ENCODE measurements around the gene IGSF22. TPM values are rescaled to one million over a fixed set of nuclear protein-coding genes. Genes with fewer than 3 reads are reported as not detected.

Gene IGSF22
- total and polyA plus RNA-seq, 2 of the 13 experiments (the other 11 are each of a cell fraction or from before 2014, with no cell fraction given), result not detected

- no peak overlapping the region for H3K9ac ChIP-seq (ENCODE audit: insufficient read depth, low read depth, low read length)
- POLR2A ChIA-PET, result no interaction called here
- no peaks in the 10 kb centered on the region for H4K20me1 ChIP-seq (ENCODE audit: insufficient read depth, low read length)
- no peak overlapping the region for H3K4me3 ChIP-seq (replicated peaks in 1 of 3; ENCODE audit: insufficient read depth in 1 of 3, low read depth in 2 of 3, low read length in 3 of 3)
- no peaks in the 10 kb centered on the region for H3K79me2 ChIP-seq (ENCODE audit: insufficient read depth, low read length)
- no TSS peak for BruUV-seq (replicated peaks)
- no peak for TF ChIP-seq TEAD3 (CRISPR knock-in tag; optimal IDR thresholded peaks at IDR 0.05; ENCODE audit: borderline replicate concordance)
- no peak overlapping the region for H3K4me2 ChIP-seq (ENCODE audit: low read depth, low read length)
- no peaks in the 10 kb centered on the region for H3K36me3 ChIP-seq (replicated peaks in 1 of 2; ENCODE audit: control insufficient read depth in 1 of 2, insufficient read depth in 2 of 2, low read length in 2 of 2)
- DNase-seq (ENCODE audit: low spot score), result no peak
- no peak overlapping the region for H2AFZ ChIP-seq (ENCODE audit: low read length)
- CTCF ChIA-PET (ENCODE audit: low intra/inter-chr PET ratio, low total read pairs), result no interaction called here
- ATAC-seq, result no peak
- H3K9me3 ChIP-seq (ENCODE audit: low read length), result no peaks in the 10 kb centered on the region
- WGBS (ENCODE audit: low lambda C conversion rate), result 48% methylated on average over 3 of the region's 3 CpGs
- intact Hi-C loops (cut with micrococcal nuclease; ENCODE audit: unreplicated experiment), result no loop called here
- peaks cover 16% of the 10 kb centered on the region for H3K4me1 ChIP-seq (ENCODE audit: insufficient read depth, low read length)
- in situ Hi-C loops (cut with HindIII; ENCODE audit: extremely low pct_ligation_motif_present, low pct_unique_long_range_greater_than_20kb), result no loop called here
- no peak for FAIRE-seq
- H3K27ac ChIP-seq (ENCODE audit: extremely low read length, insufficient read depth, low read length), result no peak overlapping the region
- no peaks in the 10 kb centered on the region; a peak in 1 of 5 replicates for H3K27me3 ChIP-seq (ENCODE audit: control insufficient read depth in 1 of 2, insufficient read depth in 2 of 2, low read length in 2 of 2)
These were observed 48.4 kb downstream of the IGSF22 start for GRCh38 chr11:18677560-18677959.

- no peaks in the 10 kb centered on the region for H3K9me3 ChIP-seq (ENCODE audit: low read length)
- H2AFZ ChIP-seq (ENCODE audit: low read length), result no peak overlapping the region
- ChIA-PET CTCF (ENCODE audit: low intra/inter-chr PET ratio, low total read pairs) (no interaction called here), POLR2A (no interaction called here)
- TF ChIP-seq PAWR (CRISPR knock-in tag; IDR thresholded peaks at IDR 0.05; ENCODE audit: borderline replicate concordance) (no peak), ATF4 (CRISPR knock-in tag; IDR thresholded peaks at IDR 0.05) (no peak), LCORL (IDR thresholded peaks at IDR 0.05) (no peak), LCORL (CRISPR knock-in tag; IDR thresholded peaks at IDR 0.05) (no peak), CERS6 (CRISPR knock-in tag; IDR thresholded peaks at IDR 0.05) (no peak), ZSCAN21 (CRISPR knock-in tag; IDR thresholded peaks at IDR 0.05; ENCODE audit: borderline replicate concordance) (no peak), ZNF276 (CRISPR knock-in tag; IDR thresholded peaks at IDR 0.05; ENCODE audit: low read depth) (no peak), ZNF883 (CRISPR knock-in tag; IDR thresholded peaks at IDR 0.05; ENCODE audit: not compliant biosample characterization) (no peak), ATF2 (CRISPR knock-in tag; IDR thresholded peaks at IDR 0.05) (no peak), ZNF776 (CRISPR knock-in tag; IDR thresholded peaks at IDR 0.05) (no peak), HOXD1 (CRISPR knock-in tag; IDR thresholded peaks at IDR 0.05) (no peak), HNRNPK (IDR thresholded peaks at IDR 0.05; ENCODE audit: low read depth, low read length, poor library complexity, severe bottlenecking) (no peak)
- no peak for FAIRE-seq
- H3K27ac ChIP-seq (ENCODE audit: extremely low read length, insufficient read depth, low read length), result no peak overlapping the region
- H3K27me3 ChIP-seq (ENCODE audit: control insufficient read depth in 1 of 2, insufficient read depth in 2 of 2, low read length in 2 of 2), result no peaks in the 10 kb centered on the region; a peak in 1 of 5 replicates
- H3K79me2 ChIP-seq (ENCODE audit: insufficient read depth, low read length), result no peaks in the 10 kb centered on the region
- H3K4me3 ChIP-seq (replicated peaks in 1 of 3; ENCODE audit: insufficient read depth in 1 of 3, low read depth in 2 of 3, low read length in 3 of 3), result no peak overlapping the region
- no peaks in the 10 kb centered on the region for H4K20me1 ChIP-seq (ENCODE audit: insufficient read depth, low read length)
- BruUV-seq (replicated peaks), result no TSS peak
- no peak for ATAC-seq
- H3K4me2 ChIP-seq (ENCODE audit: low read depth, low read length), result no peak overlapping the region
- H3K9ac ChIP-seq (ENCODE audit: insufficient read depth, low read depth, low read length), result no peak overlapping the region
- in situ Hi-C loops (cut with HindIII; ENCODE audit: extremely low pct_ligation_motif_present, low pct_unique_long_range_greater_than_20kb), result no loop called here
- no peaks in the 10 kb centered on the region for H3K36me3 ChIP-seq (replicated peaks in 1 of 2; ENCODE audit: control insufficient read depth in 1 of 2, insufficient read depth in 2 of 2, low read length in 2 of 2)
- no peak for DNase-seq (ENCODE audit: low spot score)
- H3K4me1 ChIP-seq (ENCODE audit: insufficient read depth, low read length), result peaks cover 16% of the 10 kb centered on the region
- intact Hi-C loops (cut with micrococcal nuclease; ENCODE audit: unreplicated experiment), result no loop called here
- WGBS (ENCODE audit: low lambda C conversion rate), result 32% methylated on average over 4 of the region's 4 CpGs
These were observed 49.2 kb downstream of the IGSF22 start for GRCh38 chr11:18676803-18677202.

All from HepG2 (cell line).